Astrocyte of the spinal cord (primary cell): ENCODE measurements around the gene SLC6A16.
A peak's percentile ranks its signal among the peaks of the same experiment; 100 is the strongest.
"Not testable (repeated sequence)": the region's sequence is repeated elsewhere in the genome, so short reads cannot be mapped to it uniquely, and the experiment has no call there.

ENCODE experiments used
- DNase-seq: peaks from one replicate; pipeline ENCODE4 v3.0.0; 2011; ENCODE audit warnings: low read depth, low spot score
- H3K4me3 ChIP-seq: 2 replicates; pipeline ENCODE4 v1.5.1; 2011; ENCODE audit warnings: low read depth, mild to moderate bottlenecking, low read length, moderate library complexity
- CTCF ChIP-seq: IDR thresholded peaks from 2 replicates; pipeline ENCODE4 v1.5.1; 2012; ENCODE audit warnings: low read depth, mild to moderate bottlenecking, low read length, inconsistent platforms
- in situ Hi-C: cut with HindIII; loops from 2 replicates; pipeline ENCODE4 v1.10.0; 2017; ENCODE audit warnings: low sequenced_read_pairs

Gene SLC6A16

GRCh38 chr19:49309087-49309486 is 15.9 kb downstream of the SLC6A16 start:
- no peak for DNase-seq
- H3K4me3 ChIP-seq, result no peak overlapping the region
- TF ChIP-seq CTCF, result no peak
- in situ Hi-C loops, result no loop called here

GRCh38 chr19:49306734-49307133 is 18.3 kb downstream of the SLC6A16 start:
- in situ Hi-C loops, H3K4me3 ChIP-seq, DNase-seq: not testable (repeated sequence)

GRCh38 chr19:49301866-49302252 is 23.1 kb downstream of the SLC6A16 start:
- no peak for TF ChIP-seq CTCF
- H3K4me3 ChIP-seq, result no peak overlapping the region
- no peak for DNase-seq
- in situ Hi-C loops, result no loop called here

- TF ChIP-seq CTCF, result peak; percentile 93
- no peak overlapping the region for H3K4me3 ChIP-seq
- in situ Hi-C loops, result no loop called here
- peak; percentile 36 for DNase-seq
Observed at GRCh38 chr19:49301165-49301865, 23.7 kb downstream of the SLC6A16 start.

- in situ Hi-C loops, H3K4me3 ChIP-seq, DNase-seq: not testable (repeated sequence)
Observed at GRCh38 chr19:49298653-49299052, 26.3 kb downstream of the SLC6A16 start.

GRCh38 chr19:49297403-49297802 is 27.6 kb downstream of the SLC6A16 start:
- in situ Hi-C loops, result no loop called here
- no peak for TF ChIP-seq CTCF
- peak; percentile 20 for DNase-seq
- no peak overlapping the region for H3K4me3 ChIP-seq

GRCh38 chr19:49295208-49295880 is 29.6 kb downstream of the SLC6A16 start:
- no peak for TF ChIP-seq CTCF
- in situ Hi-C loops, result no loop called here
- no peak for DNase-seq
- H3K4me3 ChIP-seq, result no peak overlapping the region
